Loucy (cell line): ENCODE measurements around the gene HSPA12A.

Experiments
- EZH2phosphoT487 ChIP-seq: fragments of 200-600 bp; IDR thresholded peaks from 2 replicates; pipeline ENCODE4 v1.6.1; 2018; ENCODE audit warnings: antibody characterized with exemption, mild to moderate bottlenecking, moderate library complexity, borderline replicate concordance
- TF ChIP-seq, protein P1 (sequence below): fragments of 200-600 bp; sonication (generic); conservative IDR thresholded peaks from 2 replicates; pipeline ENCODE4 v1.5.1; 2014; ENCODE audit warnings: mild to moderate bottlenecking, antibody characterized with exemption, low read length

DNA sequence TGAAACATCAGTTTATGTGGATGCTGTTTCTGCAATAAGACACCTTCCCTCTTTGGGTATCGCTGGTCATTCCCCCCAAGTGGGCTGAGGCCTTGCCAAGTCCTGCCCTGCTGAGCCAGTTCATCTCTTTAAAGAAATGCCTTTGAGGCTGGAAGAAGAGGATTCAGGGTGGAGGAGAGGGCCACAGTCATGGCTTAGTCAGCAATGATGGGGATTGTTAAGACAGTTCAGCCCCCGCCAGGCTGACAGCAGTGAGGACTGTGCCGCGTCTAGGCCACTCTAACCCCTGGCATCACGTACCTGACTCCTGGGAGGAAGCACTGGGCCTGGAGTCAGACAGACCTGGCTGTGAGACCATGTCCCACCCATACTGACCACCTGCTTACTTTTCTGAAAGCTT is 73.3 kb downstream of the HSPA12A start:
- TF ChIP-seq, protein P1, sequence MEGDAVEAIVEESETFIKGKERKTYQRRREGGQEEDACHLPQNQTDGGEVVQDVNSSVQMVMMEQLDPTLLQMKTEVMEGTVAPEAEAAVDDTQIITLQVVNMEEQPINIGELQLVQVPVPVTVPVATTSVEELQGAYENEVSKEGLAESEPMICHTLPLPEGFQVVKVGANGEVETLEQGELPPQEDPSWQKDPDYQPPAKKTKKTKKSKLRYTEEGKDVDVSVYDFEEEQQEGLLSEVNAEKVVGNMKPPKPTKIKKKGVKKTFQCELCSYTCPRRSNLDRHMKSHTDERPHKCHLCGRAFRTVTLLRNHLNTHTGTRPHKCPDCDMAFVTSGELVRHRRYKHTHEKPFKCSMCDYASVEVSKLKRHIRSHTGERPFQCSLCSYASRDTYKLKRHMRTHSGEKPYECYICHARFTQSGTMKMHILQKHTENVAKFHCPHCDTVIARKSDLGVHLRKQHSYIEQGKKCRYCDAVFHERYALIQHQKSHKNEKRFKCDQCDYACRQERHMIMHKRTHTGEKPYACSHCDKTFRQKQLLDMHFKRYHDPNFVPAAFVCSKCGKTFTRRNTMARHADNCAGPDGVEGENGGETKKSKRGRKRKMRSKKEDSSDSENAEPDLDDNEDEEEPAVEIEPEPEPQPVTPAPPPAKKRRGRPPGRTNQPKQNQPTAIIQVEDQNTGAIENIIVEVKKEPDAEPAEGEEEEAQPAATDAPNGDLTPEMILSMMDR = no peak
- TF ChIP-seq EZH2phosphoT487 = no peak
